ENCODE data around the gene INTS15.

The INTS15 gene

DNA sequence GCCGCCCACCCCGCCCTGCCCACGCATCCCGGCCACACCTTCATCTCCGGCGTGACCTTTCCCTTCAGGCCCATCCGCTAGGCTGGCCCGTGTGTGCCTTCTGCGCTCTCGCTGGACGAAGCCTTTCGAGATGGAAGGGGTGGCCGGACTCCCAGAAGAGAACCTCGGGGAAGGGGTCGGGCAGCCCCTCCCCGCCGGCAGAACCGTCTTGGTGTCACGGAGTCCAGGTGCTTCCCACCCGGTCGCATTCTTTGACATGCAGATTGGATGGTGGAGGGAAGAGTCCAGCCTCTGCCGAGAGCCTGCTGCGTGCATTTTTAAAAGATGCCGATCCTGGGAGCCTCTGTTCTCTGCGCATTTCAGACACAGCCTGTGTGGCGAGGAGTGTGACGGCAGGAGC is 18.3 kb downstream of the INTS15 start:
- Histone ChIP-seq H3K27me3 (no peaks in the 10 kb centered on the region), H3K4me3 (no peak overlapping the region), H3K36me3 (peaks cover 23 to 75% (median 37%) of the 10 kb centered on the region in 3 donors), H3K27ac (no peak overlapping the region), H3K4me1 (no peaks in the 10 kb centered on the region), H3K9me3 (no peaks in the 10 kb centered on the region)
- DNase-seq = no peak
- intact Hi-C loops (cut with DNase I; ENCODE audit: low total_unique reads) = no loop called here
- no peak for TF ChIP-seq CTCF (IDR thresholded peaks at IDR 0.05)

GRCh38 chr7:6608794-6609193 is 19.0 kb downstream of the INTS15 start:
- Histone ChIP-seq H3K4me3 (no peak overlapping the region), H3K36me3 (peaks cover 21 to 68% (median 30%) of the 10 kb centered on the region in 3 donors), H3K27ac (no peak overlapping the region), H3K27me3 (no peaks in the 10 kb centered on the region), H3K9me3 (no peaks in the 10 kb centered on the region), H3K4me1 (no peaks in the 10 kb centered on the region)
- no peak for DNase-seq
- intact Hi-C loops (cut with DNase I; ENCODE audit: low total_unique reads) = no loop called here
- no peak for TF ChIP-seq CTCF (IDR thresholded peaks at IDR 0.05)

DNA sequence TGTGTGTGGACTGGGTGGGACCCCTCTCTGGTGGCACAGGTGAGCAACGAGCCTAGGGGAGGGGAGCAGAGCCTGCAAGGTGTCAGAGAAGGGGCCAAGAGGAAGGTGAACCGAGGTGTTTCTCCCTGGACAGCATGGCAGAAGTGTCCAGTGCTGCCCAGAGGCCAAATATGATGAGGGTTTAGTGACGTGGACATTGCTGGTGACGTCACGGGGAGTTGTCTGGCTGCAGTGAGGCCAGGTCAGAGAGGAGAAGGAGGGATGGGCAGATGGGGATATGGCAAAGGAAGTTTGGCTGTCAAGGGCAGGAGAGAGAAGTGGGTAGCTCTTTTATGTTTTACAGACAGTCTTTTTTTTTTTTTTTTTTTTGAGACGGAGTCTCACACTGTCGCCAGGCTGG is 23.0 kb downstream of the INTS15 start:
- H3K4me3 ChIP-seq = no peak overlapping the region
- H3K36me3 ChIP-seq = peaks cover 0 to 36% (median 7%) of the 10 kb centered on the region in 3 donors
- TF ChIP-seq CTCF (IDR thresholded peaks at IDR 0.05) = no peak
- H3K27ac ChIP-seq = no peak overlapping the region
- no peaks in the 10 kb centered on the region for H3K27me3 ChIP-seq
- peaks cover 0 to 24% (median 15%) of the 10 kb centered on the region in 4 donors for H3K4me1 ChIP-seq
- no peak for DNase-seq
- intact Hi-C loops (cut with DNase I; ENCODE audit: low total_unique reads) = no loop called here
- no peaks in the 10 kb centered on the region for H3K9me3 ChIP-seq

DNA sequence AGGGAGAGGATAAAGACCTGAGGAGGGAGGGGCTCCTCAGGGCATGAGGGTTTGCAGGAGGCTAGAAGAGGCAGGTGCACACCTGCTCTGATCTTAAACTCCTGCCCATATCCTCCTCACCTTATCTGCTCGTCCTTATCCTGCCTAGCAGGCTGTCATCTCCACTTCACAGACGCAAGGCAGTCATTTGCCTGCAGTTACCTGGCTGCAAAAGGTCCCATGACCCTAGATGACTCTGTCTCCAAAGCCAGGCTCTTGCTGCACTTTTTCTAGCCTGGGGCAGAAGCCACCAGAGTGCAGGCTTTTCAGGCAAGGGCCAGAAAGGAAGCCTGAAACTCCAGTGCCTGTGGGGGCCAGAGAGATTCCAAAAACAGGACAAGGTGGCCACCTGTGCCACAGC is 23.9 kb downstream of the INTS15 start:
- Histone ChIP-seq H3K9me3 (no peaks in the 10 kb centered on the region), H3K4me1 (peaks cover 0 to 24% (median 15%) of the 10 kb centered on the region in 4 donors), H3K27me3 (no peaks in the 10 kb centered on the region), H3K4me3 (no peak overlapping the region), H3K27ac (no peak overlapping the region), H3K36me3 (peaks cover 0 to 29% (median 0%) of the 10 kb centered on the region in 3 donors)
- no peak for TF ChIP-seq CTCF (IDR thresholded peaks at IDR 0.05)
- DNase-seq = no peak
- intact Hi-C loops (cut with DNase I; ENCODE audit: low total_unique reads) = no loop called here

DNA sequence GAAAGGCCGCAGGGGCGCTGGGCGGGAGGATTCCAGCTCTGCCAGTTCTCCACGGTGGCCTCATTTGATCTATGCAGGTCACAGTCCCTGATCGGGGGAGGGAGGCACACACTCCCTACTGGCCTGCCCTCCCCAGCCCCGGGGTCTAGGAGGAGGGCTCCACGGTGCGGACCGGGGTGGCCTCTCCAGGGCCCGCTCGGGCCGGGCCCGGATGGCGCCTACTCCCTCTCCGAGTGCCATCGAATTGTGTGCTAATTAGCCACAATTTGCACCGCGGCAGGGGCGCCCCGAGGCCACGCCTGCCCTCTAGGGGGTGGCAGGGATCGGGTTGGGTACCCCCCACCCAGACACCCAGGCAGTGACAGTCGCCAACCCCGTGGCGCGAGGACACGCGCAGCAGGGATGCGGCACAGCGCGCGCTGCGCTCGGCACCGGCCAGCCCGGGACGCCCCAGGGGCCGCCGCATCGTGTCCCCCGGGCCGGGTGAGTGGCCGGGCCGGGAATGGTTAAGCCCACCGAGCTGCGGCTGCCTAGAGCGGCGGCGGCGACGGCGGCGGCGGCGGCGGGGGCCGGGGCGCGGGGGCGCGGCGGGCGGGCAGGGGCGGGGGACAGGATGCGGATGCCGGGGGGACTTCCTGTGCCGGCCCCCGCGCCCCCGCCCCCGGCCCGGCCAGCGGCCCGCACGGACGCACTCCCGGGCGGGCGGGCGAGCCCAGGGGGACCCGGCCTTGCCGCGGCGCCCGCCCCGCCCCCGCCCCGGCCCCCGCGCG is 25.3 kb downstream of the INTS15 start, which contains the start of gene ZNF853:
ZNF853 (plus strand) TSS at position 658 of the 770 bp plus-strand sequence. CDS start 565 bp downstream, outside the sequence.
- intact Hi-C loops (cut with DNase I; ENCODE audit: low total_unique reads) = no loop called here
- Histone ChIP-seq H3K27ac (peak within 1 kb of the TSS; percentile 42 to 50), H3K36me3 (peaks cover 0 to 22% (median 0%) of the 10 kb centered on the region in 3 donors), H3K9me3 (no peaks in the 10 kb centered on the region), H3K4me3 (peak within 1 kb of the TSS; percentile 68 to 72), H3K27me3 (no peaks in the 10 kb centered on the region), H3K4me1 (peaks cover 0 to 24% (median 15%) of the 10 kb centered on the region in 4 donors)
- DNase-seq = no peak
- TF ChIP-seq CTCF (IDR thresholded peaks at IDR 0.05) = no peak
